Fibroblast of pulmonary artery (primary cell): ENCODE data around the gene CDS2.

Experiments used
- DNase-seq: peaks from one replicate; pipeline ENCODE4 v3.0.0-alpha.2; 2010; ENCODE audit warnings: low read depth
- H3K4me3 ChIP-seq: replicated peaks from 2 replicates; pipeline ENCODE4 v1.5.1; 2011; ENCODE audit warnings: low read depth, mild to moderate bottlenecking, control low read depth, low read length, moderate library complexity
- CTCF ChIP-seq: IDR thresholded peaks from 2 replicates; pipeline ENCODE4 v1.5.1; 2011; ENCODE audit warnings: mild to moderate bottlenecking, control low read depth, low read length, inconsistent platforms; ENCODE audit errors: missing control alignments

CDS2 gene

GRCh38 chr20:5207138-5207537 lies 80.3 kb downstream of the CDS2 start:
- H3K4me3 ChIP-seq: no peak overlapping the region
- no peak for DNase-seq
- TF ChIP-seq CTCF: no peak

GRCh38 chr20:5211803-5212714 lies 85.3 kb downstream of the CDS2 start:
- TF ChIP-seq CTCF: no peak
- DNase-seq: no peak
- H3K4me3 ChIP-seq: no peak overlapping the region

DNA sequence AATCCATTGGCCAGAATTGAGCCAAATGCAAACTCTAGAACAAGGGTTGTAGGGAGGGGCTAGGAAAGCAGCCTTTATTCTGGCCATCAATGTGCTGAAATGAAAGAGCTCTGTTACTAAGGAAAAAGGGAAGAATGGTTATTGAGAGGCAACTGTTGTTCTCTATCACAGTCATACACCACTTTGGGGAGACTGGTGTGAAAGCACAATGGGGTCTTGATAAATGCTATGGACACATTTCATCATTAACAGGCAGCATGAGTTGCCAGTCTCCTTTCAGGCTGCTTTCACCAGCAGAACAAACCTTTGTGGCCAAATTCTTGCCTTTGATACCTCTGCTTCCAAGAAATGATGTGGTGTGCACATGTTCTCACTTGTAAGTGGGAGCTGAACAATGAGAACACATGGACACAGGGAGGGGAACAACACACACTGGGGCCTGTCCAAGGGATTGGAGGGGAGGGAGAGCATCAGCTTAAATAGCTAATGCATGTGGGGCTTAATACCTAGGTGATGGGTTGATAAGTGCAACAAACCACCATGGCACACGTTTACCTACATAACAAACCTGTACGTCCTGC lies 86.2 kb downstream of the CDS2 start:
- H3K4me3 ChIP-seq: no peak overlapping the region
- DNase-seq: no peak
- no peak for TF ChIP-seq CTCF

- no peak overlapping the region for H3K4me3 ChIP-seq
- no peak for DNase-seq
- TF ChIP-seq CTCF: no peak
Measured at GRCh38 chr20:5214826-5215225, 88.0 kb downstream of the CDS2 start.

- peak; percentile 18 for DNase-seq
- TF ChIP-seq CTCF: no peak
- no peak overlapping the region for H3K4me3 ChIP-seq
Measured at GRCh38 chr20:5215672-5216304, 89.0 kb downstream of the CDS2 start.

- no peak for TF ChIP-seq CTCF
- H3K4me3 ChIP-seq: no peak overlapping the region
- DNase-seq: no peak
Measured at GRCh38 chr20:5216663-5217062, 89.9 kb downstream of the CDS2 start.
